ENCODE results near the gene RASGRF1.

RASGRF1 gene

DNA sequence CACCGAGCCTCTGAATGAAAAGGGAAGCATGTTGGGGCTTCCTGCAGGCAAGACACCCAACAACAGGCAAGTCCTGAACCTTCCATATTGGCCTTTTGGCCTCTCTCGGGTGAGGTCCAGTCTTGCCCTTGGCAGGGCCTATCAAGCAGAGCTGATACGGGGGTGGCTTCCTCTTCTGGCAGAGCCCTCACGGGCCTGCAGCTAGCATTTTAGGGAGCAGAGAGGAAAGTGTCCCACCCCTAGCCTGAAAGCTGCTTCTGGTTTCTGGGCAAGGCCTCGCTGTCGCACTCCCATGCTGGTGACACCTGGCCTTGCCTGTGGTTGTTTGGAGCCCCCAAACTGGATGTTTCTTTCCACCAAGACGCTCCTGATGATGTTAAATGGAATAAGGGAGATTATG is 113.9 kb downstream of the RASGRF1 start:
- Histone ChIP-seq H4K20me1 (ENCODE audit: insufficient read depth, low read length) (no peaks in the 10 kb centered on the region), H3K4me1 (ENCODE audit: low read length) (peaks cover 47% of the 10 kb centered on the region), H3K4me3 (ENCODE audit: low read length) (peak overlapping the region; percentile 60; the same call in 1 of the 2 replicates), H3K4me2 (ENCODE audit: low read length) (peak overlapping the region; percentile 92), H3K27me3 (ENCODE audit: low read depth, low read length) (no peaks in the 10 kb centered on the region), H3K36me3 (replicated peaks; ENCODE audit: low read depth, low read length) (peaks cover 11% of the 10 kb centered on the region), H3K9ac (ENCODE audit: low read length) (peak overlapping the region; percentile 88; the same call in 1 of the 2 replicates), H3K27ac (ENCODE audit: low read length) (peak overlapping the region; percentile 95), H2AFZ (ENCODE audit: low read depth, low read length) (no peak overlapping the region; the same call in 1 of the 2 replicates), H3K79me2 (ENCODE audit: low read length) (peaks cover 14% of the 10 kb centered on the region; the same call in 1 of the 2 replicates), H3K9me3 (ENCODE audit: insufficient read depth, low read length) (no peaks in the 10 kb centered on the region)
- no peak for TF ChIP-seq EZH2phosphoT487 (IDR thresholded peaks at IDR 0.05; ENCODE audit: low read depth)
- TF ChIP-seq, protein P1, sequence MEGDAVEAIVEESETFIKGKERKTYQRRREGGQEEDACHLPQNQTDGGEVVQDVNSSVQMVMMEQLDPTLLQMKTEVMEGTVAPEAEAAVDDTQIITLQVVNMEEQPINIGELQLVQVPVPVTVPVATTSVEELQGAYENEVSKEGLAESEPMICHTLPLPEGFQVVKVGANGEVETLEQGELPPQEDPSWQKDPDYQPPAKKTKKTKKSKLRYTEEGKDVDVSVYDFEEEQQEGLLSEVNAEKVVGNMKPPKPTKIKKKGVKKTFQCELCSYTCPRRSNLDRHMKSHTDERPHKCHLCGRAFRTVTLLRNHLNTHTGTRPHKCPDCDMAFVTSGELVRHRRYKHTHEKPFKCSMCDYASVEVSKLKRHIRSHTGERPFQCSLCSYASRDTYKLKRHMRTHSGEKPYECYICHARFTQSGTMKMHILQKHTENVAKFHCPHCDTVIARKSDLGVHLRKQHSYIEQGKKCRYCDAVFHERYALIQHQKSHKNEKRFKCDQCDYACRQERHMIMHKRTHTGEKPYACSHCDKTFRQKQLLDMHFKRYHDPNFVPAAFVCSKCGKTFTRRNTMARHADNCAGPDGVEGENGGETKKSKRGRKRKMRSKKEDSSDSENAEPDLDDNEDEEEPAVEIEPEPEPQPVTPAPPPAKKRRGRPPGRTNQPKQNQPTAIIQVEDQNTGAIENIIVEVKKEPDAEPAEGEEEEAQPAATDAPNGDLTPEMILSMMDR (IDR thresholded peaks at IDR 0.05; ENCODE audit: low read depth, low read length): no peak

DNA sequence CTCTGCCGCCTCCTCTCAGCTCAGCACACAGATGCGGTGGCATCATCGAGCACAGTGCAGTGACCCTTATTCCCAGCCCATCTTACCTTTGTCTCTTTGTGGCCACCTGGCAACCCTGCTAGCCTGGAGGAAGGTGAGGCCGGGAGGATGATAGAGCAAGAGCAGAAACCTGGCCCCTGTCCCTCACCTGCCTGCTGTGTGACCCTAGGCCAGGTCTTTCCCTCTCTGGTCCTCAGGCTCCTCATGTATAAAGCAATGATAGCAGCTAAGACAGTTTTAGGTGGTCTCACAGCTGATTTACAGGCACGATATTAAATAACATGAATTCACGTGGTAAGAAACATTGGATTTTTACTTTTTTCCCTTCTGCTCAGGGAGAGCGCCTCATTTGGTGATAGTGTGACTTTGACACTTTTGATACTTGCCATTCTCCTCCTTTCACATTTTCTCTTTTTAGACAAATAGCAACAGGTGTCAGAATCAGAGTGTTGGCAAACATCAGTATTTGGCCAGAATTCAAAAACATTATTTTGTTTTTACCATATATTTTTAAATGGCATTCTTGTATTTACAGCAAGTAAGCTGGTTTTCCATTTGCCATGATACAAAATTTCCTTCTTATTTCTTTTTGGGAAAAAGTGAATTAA is 116.2 kb downstream of the RASGRF1 start:
- Histone ChIP-seq H3K79me2 (ENCODE audit: low read length) (peaks cover 8% of the 10 kb centered on the region; the same call in 1 of the 2 replicates), H3K9me3 (ENCODE audit: insufficient read depth, low read length) (no peaks in the 10 kb centered on the region), H3K36me3 (replicated peaks; ENCODE audit: low read depth, low read length) (no peaks in the 10 kb centered on the region), H4K20me1 (ENCODE audit: insufficient read depth, low read length) (no peaks in the 10 kb centered on the region), H3K27ac (ENCODE audit: low read length) (no peak overlapping the region), H3K27me3 (ENCODE audit: low read depth, low read length) (no peaks in the 10 kb centered on the region), H2AFZ (ENCODE audit: low read depth, low read length) (no peak overlapping the region), H3K4me1 (ENCODE audit: low read length) (peaks cover 38% of the 10 kb centered on the region), H3K4me2 (ENCODE audit: low read length) (no peak overlapping the region), H3K4me3 (ENCODE audit: low read length) (no peak overlapping the region), H3K9ac (ENCODE audit: low read length) (no peak overlapping the region)
- TF ChIP-seq EZH2phosphoT487 (IDR thresholded peaks at IDR 0.05; ENCODE audit: low read depth): no peak
- TF ChIP-seq, protein P1 (IDR thresholded peaks at IDR 0.05; ENCODE audit: low read depth, low read length): no peak

DNA sequence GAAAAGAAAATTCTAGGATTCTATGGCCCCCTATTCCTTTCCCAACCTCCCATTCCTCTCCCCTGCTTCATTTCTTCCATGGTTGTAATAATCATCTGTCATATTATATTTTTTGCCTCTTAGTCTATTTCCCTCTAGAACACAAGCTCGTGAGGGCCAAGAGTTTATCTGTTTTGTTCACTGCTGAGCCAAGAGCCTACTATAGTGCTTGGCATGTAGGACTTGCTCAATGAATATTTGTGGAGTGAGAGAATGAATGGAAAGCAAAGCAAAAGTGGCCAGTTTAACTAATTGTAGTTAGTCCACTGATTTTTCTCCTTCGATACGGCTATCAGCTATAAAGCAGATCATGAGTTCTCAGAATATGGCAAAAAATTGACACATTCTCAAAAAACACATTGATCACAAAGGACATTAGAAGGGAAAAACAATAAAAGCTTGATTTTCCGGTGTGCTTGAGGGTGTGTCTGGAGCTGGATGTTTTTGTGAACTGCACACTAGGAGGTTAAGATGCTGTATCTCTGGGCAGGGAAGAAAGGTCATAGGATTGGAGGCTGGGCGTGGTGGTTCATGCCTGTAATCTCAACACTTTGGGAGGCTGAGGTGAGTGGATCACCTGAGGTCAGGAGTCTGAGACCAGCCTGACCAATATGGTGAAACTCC is 120.8 kb downstream of the RASGRF1 start:
- no peaks in the 10 kb centered on the region for H4K20me1 ChIP-seq (ENCODE audit: insufficient read depth, low read length)
- TF ChIP-seq, protein P1 (IDR thresholded peaks at IDR 0.05; ENCODE audit: low read depth, low read length): no peak

DNA sequence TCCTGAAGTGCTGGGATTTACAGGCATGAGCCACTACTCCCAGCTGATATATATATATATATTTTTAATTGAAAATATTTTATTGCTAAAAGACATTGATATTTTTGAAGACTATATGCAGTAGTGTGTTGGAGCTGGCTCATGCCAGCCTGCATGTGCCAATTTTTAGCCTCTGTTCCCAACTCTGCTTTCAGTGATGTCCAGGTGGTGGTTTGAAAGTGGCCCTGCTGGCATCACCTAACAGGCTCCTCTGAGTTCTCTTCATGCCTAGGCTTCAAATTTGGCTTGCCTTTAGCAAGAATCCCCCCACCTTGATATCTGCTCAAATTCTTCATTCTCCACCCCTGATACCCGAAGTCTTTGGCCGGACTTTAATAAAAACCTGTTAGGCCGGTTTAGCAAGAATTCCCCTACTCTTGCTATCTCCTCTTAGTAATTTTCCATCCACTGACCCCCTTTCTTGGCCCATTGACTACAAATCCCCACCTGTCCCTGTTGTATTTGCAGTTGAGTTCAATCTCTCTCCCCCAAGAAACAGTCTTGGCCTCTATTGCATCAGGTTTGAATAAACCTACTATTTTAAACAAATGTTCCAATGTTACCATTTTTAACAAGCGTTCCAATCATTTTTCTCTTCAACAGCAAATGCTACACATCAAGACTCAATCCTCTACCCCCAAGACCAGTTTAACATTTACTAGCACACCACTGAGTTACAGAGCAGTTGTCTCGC is 121.9 kb downstream of the RASGRF1 start:
- Histone ChIP-seq H3K9me3 (ENCODE audit: insufficient read depth, low read length) (no peaks in the 10 kb centered on the region), H3K36me3 (replicated peaks; ENCODE audit: low read depth, low read length) (no peaks in the 10 kb centered on the region), H3K9ac (ENCODE audit: low read length) (no peak overlapping the region)

More for the DNA sequence above, 120.8 kb downstream of the RASGRF1 start:
- H3K27ac ChIP-seq (ENCODE audit: low read length): no peak overlapping the region
- H3K4me1 ChIP-seq (ENCODE audit: low read length): no peaks in the 10 kb centered on the region
- H3K9ac ChIP-seq (ENCODE audit: low read length): no peak overlapping the region
- H3K27me3 ChIP-seq (ENCODE audit: low read depth, low read length): no peaks in the 10 kb centered on the region
- H3K9me3 ChIP-seq (ENCODE audit: insufficient read depth, low read length): no peaks in the 10 kb centered on the region
- no peak overlapping the region for H2AFZ ChIP-seq (ENCODE audit: low read depth, low read length)
- H3K36me3 ChIP-seq (replicated peaks; ENCODE audit: low read depth, low read length): no peaks in the 10 kb centered on the region
- H3K79me2 ChIP-seq (ENCODE audit: low read length): no peaks in the 10 kb centered on the region
- H3K4me3 ChIP-seq (ENCODE audit: low read length): no peak overlapping the region
- no peak overlapping the region for H3K4me2 ChIP-seq (ENCODE audit: low read length)

More for the DNA sequence above, 121.9 kb downstream of the RASGRF1 start:
- Histone ChIP-seq H3K4me3 (ENCODE audit: low read length) (no peak overlapping the region), H2AFZ (ENCODE audit: low read depth, low read length) (no peak overlapping the region), H3K4me1 (ENCODE audit: low read length) (no peaks in the 10 kb centered on the region), H3K79me2 (ENCODE audit: low read length) (no peaks in the 10 kb centered on the region), H3K27me3 (ENCODE audit: low read depth, low read length) (no peaks in the 10 kb centered on the region), H3K4me2 (ENCODE audit: low read length) (no peak overlapping the region), H3K27ac (ENCODE audit: low read length) (no peak overlapping the region), H4K20me1 (ENCODE audit: insufficient read depth, low read length) (no peaks in the 10 kb centered on the region)
- TF ChIP-seq EZH2phosphoT487 (IDR thresholded peaks at IDR 0.05; ENCODE audit: low read depth): no peak
- TF ChIP-seq, protein P1 (IDR thresholded peaks at IDR 0.05; ENCODE audit: low read depth, low read length): no peak

All from OCI-LY3 (cell line).